CD4-positive, alpha-beta T cell (primary cell): Measurements from ENCODE around the gene ATP6AP2. TPM values are rescaled to one million over a fixed set of nuclear protein-coding genes. Genes with fewer than 3 reads are reported as not detected.
A peak's percentile ranks its signal among the peaks of the same experiment; 100 is the strongest.

Experiments
- ATAC-seq: fragments of 200-7000 bp; cut with Tn5 transposase; one replicate; pipeline ENCODE4 v1.10.0; 2022; ENCODE audit warnings: mild to moderate bottlenecking; ENCODE audit not compliant: poor library complexity
- CTCF ChIA-PET: fragments of 350-600 bp; sonication (Branson Sonifier 250); formaldehyde crosslinking; loops from one replicate; lab custom pipeline; 2021; ENCODE audit warnings: antibody characterized with exemption, inconsistent platforms; lab: Charles Lee
- POLR2A ChIA-PET: fragments of 350-600 bp; sonication (Branson Sonifier 250); formaldehyde crosslinking; loops from one replicate; lab custom pipeline; 2021; ENCODE audit warnings: antibody characterized with exemption, inconsistent platforms; lab: Charles Lee
- DNase-seq, 14 experiments: peaks; one replicate each; pipeline ENCODE4 v3.0.0-alpha.2; 2013 to 2020; ENCODE audit warnings: mixed read lengths in 2 of 14
- H3K27ac ChIP-seq, 2 donors: one replicate each; pipeline versions ENCODE4 v1.5.1 to v1.7.0; 2013; ENCODE audit warnings: low read length in 2 of 2, low read depth in 1 of 2, mild to moderate bottlenecking in 1 of 2
- H3K27me3 ChIP-seq, 2 experiments: 1 replicate in 1 of 2; 2 replicates in 1 of 2; pipeline versions ENCODE4 v1.6.1 to v1.7.0; 2013; ENCODE audit warnings: low read length in 2 of 2, control low read depth in 1 of 2, mild to moderate bottlenecking in 1 of 2, moderate library complexity in 1 of 2; ENCODE audit not compliant: insufficient read depth in 2 of 2, control insufficient read depth in 1 of 2
- H3K36me3 ChIP-seq: one replicate; pipeline ENCODE4 v1.6.1; 2013; ENCODE audit warnings: low read length, control low read depth; ENCODE audit not compliant: insufficient read depth
- H3K4me1 ChIP-seq: one replicate; pipeline ENCODE4 v1.6.1; 2013; ENCODE audit warnings: low read length, control low read depth; ENCODE audit not compliant: insufficient read depth
- H3K4me3 ChIP-seq: one replicate; pipeline ENCODE4 v1.5.1; 2013; ENCODE audit warnings: mild to moderate bottlenecking, low read length, moderate library complexity
- H3K9me3 ChIP-seq, 2 experiments: 1 replicate in 1 of 2; 2 replicates in 1 of 2; pipeline versions ENCODE4 v1.6.1 to v1.7.0; 2013; ENCODE audit warnings: low read length in 2 of 2, mild to moderate bottlenecking in 2 of 2, control low read depth in 1 of 2, moderate library complexity in 1 of 2; ENCODE audit not compliant: control insufficient read depth in 1 of 2, insufficient read depth in 1 of 2
- H3K27ac Mint-ChIP-seq: one replicate; pipeline ENCODE4 v1.8.0; 2020; ENCODE audit warnings: mixed read lengths
- H3K27me3 Mint-ChIP-seq: one replicate; pipeline ENCODE4 v1.8.0; 2021; ENCODE audit warnings: mixed read lengths
- H3K36me3 Mint-ChIP-seq: one replicate; pipeline ENCODE4 v1.8.0; 2021; ENCODE audit warnings: low read depth, mixed read lengths
- H3K4me1 Mint-ChIP-seq: one replicate; pipeline ENCODE4 v1.8.0; 2021; ENCODE audit warnings: low read depth, mixed read lengths
- H3K4me3 Mint-ChIP-seq: one replicate; pipeline ENCODE4 v1.8.0; 2020; ENCODE audit warnings: mild to moderate bottlenecking, mixed read lengths
- H3K9me3 Mint-ChIP-seq: one replicate; pipeline ENCODE4 v1.8.0; 2020; ENCODE audit warnings: mixed read lengths
- CTCF ChIP-seq: fragments of 200-600 bp; IDR thresholded peaks from one replicate; pipeline ENCODE4 v1.8.0; 2022; ENCODE audit warnings: antibody characterized with exemption, mild to moderate bottlenecking
- intact Hi-C, 2 experiments: fragments of 100-400 bp; cut with DNase I in 1 of 2; cut with micrococcal nuclease in 1 of 2; formaldehyde crosslinking; loops; one replicate each; pipeline versions ENCODE4 v1.15.1 to v1.9.0; 2023 to 2025; cut with DNase I, micrococcal nuclease
- polyA plus RNA-seq, 2 donors: library from polyadenylated mRNA; unstranded; fragments of 120-200 nt; gene quantifications; one replicate each; pipeline ENCODE4 v1.2.1, GENCODE V29; 2013
- total RNA-seq, 174 experiments: library from RNA in 2 of 174; stranded (reverse) in 2 of 174; gene quantifications; one replicate each; pipeline ENCODE4 v1.2.3 and lab custom pipeline; 2021 to 2026

The ATP6AP2 gene
- total RNA-seq (10 to 100 TPM; 73.8 to 78.7 TPM), total RNA-seq (lab: John Stamatoyannopoulos, UW) (64.0 to 166 (median 111) reads per million in 172 experiments)
- polyA plus RNA-seq (2013, experiment 1 of 2): 107 TPM
- polyA plus RNA-seq (2013, experiment 2 of 2): 88.9 TPM

GRCh38 chrX:40580537-40581335 is at the start of gene ATP6AP2:
Gene ATP6AP2 (plus strand): TSS chrX:40580970. CDS start chrX:40581066, 96 bp downstream.
- TF ChIP-seq CTCF: no peak
- ChIA-PET POLR2A (interaction anchor here (1.2 to 2.1 kb wide), 9 partner anchors 9 to 505 kb away, joined by 3 to 13 read pairs (median 7); partner anchors contain the start of genes CXorf38, MED14 and USP9X), CTCF (interaction anchor here (0.8 to 1.2 kb wide), 2 partner anchors 67 to 647 kb away, joined by 3 read pairs; partner anchors contain the start of gene CXorf38)
- peak; percentile 94 for ATAC-seq
- Histone ChIP-seq H3K36me3 (no peaks in the 10 kb centered on the region), H3K27ac (peak within 1 kb of the TSS; percentile 79 to 89), H3K4me3 (peak within 1 kb of the TSS; percentile 83), H3K9me3 (no peaks in the 10 kb centered on the region), H3K4me1 (peaks cover 17% of the 10 kb centered on the region), H3K27me3 (no peaks in the 10 kb centered on the region)
- Mint-ChIP-seq H3K27me3 (no peaks in the 10 kb centered on the region), H3K36me3 (no peaks in the 10 kb centered on the region), H3K4me3 (peak within 1 kb of the TSS; percentile 94), H3K4me1 (peaks cover 32% of the 10 kb centered on the region), H3K27ac (peak within 1 kb of the TSS; percentile 89), H3K9me3 (no peaks in the 10 kb centered on the region)
- intact Hi-C loops: loop anchor here (5.0 to 10.0 kb wide), 2 partner anchors 64 to 157 kb away; partner anchors contain the start of genes CXorf38 (in 1 of the 2) and MED14 (in 1 of the 2)
- DNase-seq: peak; percentile 75 to 95 (median 84)

- H3K27ac Mint-ChIP-seq: no peak overlapping the region
- H3K36me3 ChIP-seq: no peaks in the 10 kb centered on the region
- ATAC-seq: no peak
- POLR2A ChIA-PET: no interaction called here
- H3K4me3 ChIP-seq: no peak overlapping the region
- H3K27me3 Mint-ChIP-seq: no peaks in the 10 kb centered on the region
- no peak overlapping the region for H3K4me3 Mint-ChIP-seq
- no peaks in the 10 kb centered on the region for H3K4me1 Mint-ChIP-seq
- H3K4me1 ChIP-seq: no peaks in the 10 kb centered on the region
- no peaks in the 10 kb centered on the region for H3K27me3 ChIP-seq
- no peak for TF ChIP-seq CTCF
- DNase-seq: no peak
- no peaks in the 10 kb centered on the region for H3K9me3 ChIP-seq
- CTCF ChIA-PET: no interaction called here
- H3K9me3 Mint-ChIP-seq: no peaks in the 10 kb centered on the region
- no peaks in the 10 kb centered on the region for H3K36me3 Mint-ChIP-seq
- intact Hi-C loops: no loop called here
- H3K27ac ChIP-seq: no peak overlapping the region
These were observed 49.5 kb upstream of the ATP6AP2 start for GRCh38 chrX:40531056-40531826.

GRCh38 chrX:40537310-40537709 is 43.5 kb upstream of the ATP6AP2 start:
- no peak overlapping the region for H3K4me3 ChIP-seq
- intact Hi-C loops: no loop called here
- CTCF ChIA-PET: no interaction called here
- peaks cover 13% of the 10 kb centered on the region for H3K4me1 ChIP-seq
- POLR2A ChIA-PET: no interaction called here
- no peak for TF ChIP-seq CTCF
- Mint-ChIP-seq H3K27me3 (no peaks in the 10 kb centered on the region), H3K36me3 (no peaks in the 10 kb centered on the region), H3K4me1 (peaks cover 21% of the 10 kb centered on the region), H3K27ac (no peak overlapping the region), H3K9me3 (no peaks in the 10 kb centered on the region), H3K4me3 (no peak overlapping the region)
- no peaks in the 10 kb centered on the region for H3K9me3 ChIP-seq
- H3K36me3 ChIP-seq: no peaks in the 10 kb centered on the region
- H3K27me3 ChIP-seq: no peaks in the 10 kb centered on the region
- H3K27ac ChIP-seq: no peak overlapping the region
- no peak for ATAC-seq
- no peak for DNase-seq
